Body of pancreas (tissue), 4 donors: ENCODE results near the gene RXRA.

ENCODE experiments used
- POLR2A ChIP-seq, 3 donors: fragments of 450-650 bp; IDR thresholded peaks; one replicate each; pipeline ENCODE4 v1.6.1; 2016; ENCODE audit warnings: antibody characterized with exemption in 3 of 3, mild to moderate bottlenecking in 2 of 3
- TF ChIP-seq, protein P1 (sequence below), 7 experiments: fragments of 450-650 bp in 4 of 7; fragments of 200-600 bp in 3 of 7; sonication (generic) in 3 of 7; IDR thresholded peaks; one replicate each; pipeline ENCODE4 v1.5.1; 2016 to 2019; ENCODE audit warnings: antibody characterized with exemption in 7 of 7

DNA sequence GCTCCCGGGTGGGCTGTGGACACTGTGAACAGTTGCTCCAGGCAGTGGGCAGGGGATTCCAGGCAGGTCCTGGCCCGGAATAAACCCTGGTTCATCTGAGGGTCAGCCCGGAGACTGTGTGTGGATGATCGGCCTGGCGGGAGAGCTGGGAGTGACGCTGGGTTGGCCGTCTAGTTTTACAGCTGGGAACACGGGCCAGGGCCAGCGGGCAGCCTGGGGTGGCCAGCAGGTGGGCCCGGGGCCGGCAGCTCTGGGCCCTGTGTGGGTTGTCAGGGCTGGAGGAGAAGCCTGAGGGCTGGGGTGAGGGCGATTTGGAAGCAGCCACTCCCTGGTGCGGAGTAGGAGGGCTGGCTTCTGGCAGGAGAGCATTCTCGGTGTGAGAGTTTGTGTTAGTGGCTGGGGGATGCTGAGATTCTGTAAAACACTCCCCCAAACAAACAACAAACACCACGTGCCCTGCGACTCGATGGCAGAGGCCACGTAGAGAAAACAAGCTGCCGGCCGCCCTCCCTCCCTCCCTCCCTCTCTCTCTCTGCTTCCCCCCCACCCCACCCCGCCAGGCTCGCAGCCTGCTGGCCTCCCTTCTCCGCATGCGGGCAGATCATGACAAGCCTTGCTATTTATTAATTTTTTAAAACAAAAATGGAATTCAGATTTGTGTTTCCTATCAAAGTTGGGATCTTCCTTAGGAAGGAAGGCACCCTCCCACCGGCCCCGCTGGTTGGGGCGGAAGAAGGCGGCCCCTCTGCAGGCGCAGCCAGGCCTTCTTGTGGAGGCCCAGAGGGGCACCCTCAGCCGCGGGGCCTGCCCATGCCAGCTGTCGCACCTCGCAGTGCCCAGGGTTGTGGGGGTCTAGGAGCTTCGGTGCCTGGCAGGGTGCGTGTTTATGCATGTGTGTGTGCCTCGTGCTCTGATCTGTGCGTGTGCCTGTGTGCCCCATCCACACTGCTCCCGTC, 49.5 kb downstream of the RXRA start:
- TF ChIP-seq, protein P1, sequence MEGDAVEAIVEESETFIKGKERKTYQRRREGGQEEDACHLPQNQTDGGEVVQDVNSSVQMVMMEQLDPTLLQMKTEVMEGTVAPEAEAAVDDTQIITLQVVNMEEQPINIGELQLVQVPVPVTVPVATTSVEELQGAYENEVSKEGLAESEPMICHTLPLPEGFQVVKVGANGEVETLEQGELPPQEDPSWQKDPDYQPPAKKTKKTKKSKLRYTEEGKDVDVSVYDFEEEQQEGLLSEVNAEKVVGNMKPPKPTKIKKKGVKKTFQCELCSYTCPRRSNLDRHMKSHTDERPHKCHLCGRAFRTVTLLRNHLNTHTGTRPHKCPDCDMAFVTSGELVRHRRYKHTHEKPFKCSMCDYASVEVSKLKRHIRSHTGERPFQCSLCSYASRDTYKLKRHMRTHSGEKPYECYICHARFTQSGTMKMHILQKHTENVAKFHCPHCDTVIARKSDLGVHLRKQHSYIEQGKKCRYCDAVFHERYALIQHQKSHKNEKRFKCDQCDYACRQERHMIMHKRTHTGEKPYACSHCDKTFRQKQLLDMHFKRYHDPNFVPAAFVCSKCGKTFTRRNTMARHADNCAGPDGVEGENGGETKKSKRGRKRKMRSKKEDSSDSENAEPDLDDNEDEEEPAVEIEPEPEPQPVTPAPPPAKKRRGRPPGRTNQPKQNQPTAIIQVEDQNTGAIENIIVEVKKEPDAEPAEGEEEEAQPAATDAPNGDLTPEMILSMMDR (IDR thresholded peaks at IDR 0.05): peak in 2 of 7 experiments; percentile 13 to 20
- peak in 1 of 3 donors; percentile 12 for TF ChIP-seq POLR2A (IDR thresholded peaks at IDR 0.05)
